Measurements from ENCODE around the gene EIF4B.
A peak's percentile ranks its signal among the peaks of the same experiment; 100 is the strongest.

Gene EIF4B

DNA sequence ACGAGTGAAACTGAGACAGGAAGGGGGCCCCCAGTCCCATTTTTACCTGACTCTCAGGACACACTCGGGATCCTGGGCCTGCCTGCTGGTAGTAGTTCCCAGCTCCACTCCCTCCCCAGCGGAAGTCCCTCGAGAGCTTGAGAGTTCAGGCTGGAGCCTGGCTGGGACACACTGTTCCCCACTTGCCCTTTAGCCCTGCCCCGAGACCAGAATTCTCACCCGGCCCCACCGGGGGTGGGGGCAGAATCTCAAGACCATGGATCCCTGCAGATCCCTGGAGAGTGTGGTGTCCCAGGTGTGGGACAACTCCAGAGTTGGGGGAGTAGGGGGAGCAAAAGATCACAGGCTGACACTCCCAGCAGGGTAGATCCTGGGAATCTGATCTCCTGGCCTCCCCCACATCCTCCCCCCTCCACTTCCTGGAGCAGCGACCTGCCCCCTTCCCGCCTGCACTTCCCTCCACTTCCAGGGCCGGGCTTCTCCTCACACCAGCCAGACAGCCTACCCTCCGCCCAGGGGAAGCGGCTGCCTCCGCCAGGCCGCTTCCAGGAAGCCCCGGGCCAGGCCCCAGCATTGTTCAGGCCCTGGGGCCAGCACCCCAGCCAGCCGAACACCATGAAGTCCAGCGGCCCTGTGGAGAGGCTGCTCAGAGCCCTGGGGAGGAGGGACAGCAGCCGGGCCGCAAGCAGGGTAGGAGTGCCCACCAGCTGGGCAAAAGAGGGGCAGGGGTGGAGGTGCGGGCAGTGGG is 43.5 kb downstream of the EIF4B start, which contains the start of gene TNS2:
TSS of gene TNS2 (plus strand) at position 495 of the 748 bp plus-strand sequence. CDS start at position 616, 121 bp downstream.
- H3K27ac ChIP-seq (ENCODE audit: poor library complexity, severe bottlenecking) = peak within 1 kb of the TSS; percentile 95
- H3K9me3 ChIP-seq (ENCODE audit: severe bottlenecking) = no peaks in the 10 kb centered on the region
- TF ChIP-seq, protein P1, sequence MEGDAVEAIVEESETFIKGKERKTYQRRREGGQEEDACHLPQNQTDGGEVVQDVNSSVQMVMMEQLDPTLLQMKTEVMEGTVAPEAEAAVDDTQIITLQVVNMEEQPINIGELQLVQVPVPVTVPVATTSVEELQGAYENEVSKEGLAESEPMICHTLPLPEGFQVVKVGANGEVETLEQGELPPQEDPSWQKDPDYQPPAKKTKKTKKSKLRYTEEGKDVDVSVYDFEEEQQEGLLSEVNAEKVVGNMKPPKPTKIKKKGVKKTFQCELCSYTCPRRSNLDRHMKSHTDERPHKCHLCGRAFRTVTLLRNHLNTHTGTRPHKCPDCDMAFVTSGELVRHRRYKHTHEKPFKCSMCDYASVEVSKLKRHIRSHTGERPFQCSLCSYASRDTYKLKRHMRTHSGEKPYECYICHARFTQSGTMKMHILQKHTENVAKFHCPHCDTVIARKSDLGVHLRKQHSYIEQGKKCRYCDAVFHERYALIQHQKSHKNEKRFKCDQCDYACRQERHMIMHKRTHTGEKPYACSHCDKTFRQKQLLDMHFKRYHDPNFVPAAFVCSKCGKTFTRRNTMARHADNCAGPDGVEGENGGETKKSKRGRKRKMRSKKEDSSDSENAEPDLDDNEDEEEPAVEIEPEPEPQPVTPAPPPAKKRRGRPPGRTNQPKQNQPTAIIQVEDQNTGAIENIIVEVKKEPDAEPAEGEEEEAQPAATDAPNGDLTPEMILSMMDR (IDR thresholded peaks at IDR 0.05; ENCODE audit: poor library complexity, severe bottlenecking) = no peak
- H3K4me1 ChIP-seq (ENCODE audit: insufficient read depth, poor library complexity, severe bottlenecking) = peaks cover 56% of the 10 kb centered on the region
- H3K36me3 ChIP-seq (ENCODE audit: low read depth) = peaks cover 10% of the 10 kb centered on the region
- no peaks in the 10 kb centered on the region for H3K27me3 ChIP-seq (ENCODE audit: insufficient read depth, poor library complexity, severe bottlenecking)
- ATAC-seq (ENCODE audit: low read depth) = peak; percentile 30
- H3K4me3 ChIP-seq (ENCODE audit: severe bottlenecking) = peak within 1 kb of the TSS; percentile 44
- peak; percentile 81 for DNase-seq (ENCODE audit: low spot score)

DNA sequence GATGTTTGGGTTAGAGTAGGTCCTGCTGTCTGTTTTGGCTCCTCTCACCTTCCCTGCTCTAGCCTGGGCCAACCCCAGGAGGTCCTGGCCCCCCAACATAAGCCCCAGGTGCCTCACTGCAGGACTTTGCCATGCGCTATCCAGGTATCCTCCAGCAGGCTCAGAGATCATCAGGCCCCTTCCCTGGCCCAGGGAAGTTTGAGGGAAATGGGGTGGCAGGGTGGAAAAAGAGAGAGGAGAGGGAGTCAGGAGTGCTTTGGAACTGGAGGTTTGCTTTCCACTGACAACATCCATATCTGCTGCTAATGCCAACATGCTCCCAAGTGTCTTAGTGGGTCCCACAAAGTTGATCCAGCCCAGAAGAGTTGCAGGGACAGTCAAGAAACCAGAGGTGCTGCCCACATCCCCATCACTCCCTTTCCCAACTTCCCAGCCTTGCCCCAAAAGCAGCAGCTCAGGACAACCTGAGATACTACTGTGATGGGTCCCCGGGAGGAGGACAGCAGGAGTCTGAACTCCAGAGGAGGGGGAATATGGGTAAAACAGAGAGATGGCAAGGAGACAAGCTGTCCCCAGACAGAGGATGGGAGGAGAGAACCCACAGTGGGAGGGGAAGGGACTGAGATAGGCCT is 44.3 kb downstream of the EIF4B start:
- H3K4me3 ChIP-seq (ENCODE audit: severe bottlenecking) = peak overlapping the region; percentile 44
- H3K36me3 ChIP-seq (ENCODE audit: low read depth) = peaks cover 17% of the 10 kb centered on the region
- H3K27me3 ChIP-seq (ENCODE audit: insufficient read depth, poor library complexity, severe bottlenecking) = no peaks in the 10 kb centered on the region
- peaks cover 57% of the 10 kb centered on the region for H3K4me1 ChIP-seq (ENCODE audit: insufficient read depth, poor library complexity, severe bottlenecking)
- no peak for ATAC-seq (ENCODE audit: low read depth)
- H3K27ac ChIP-seq (ENCODE audit: poor library complexity, severe bottlenecking) = peak overlapping the region; percentile 95
- TF ChIP-seq, protein P1 (IDR thresholded peaks at IDR 0.05; ENCODE audit: poor library complexity, severe bottlenecking) = no peak
- no peak for DNase-seq (ENCODE audit: low spot score)
- H3K9me3 ChIP-seq (ENCODE audit: severe bottlenecking) = no peaks in the 10 kb centered on the region

DNA sequence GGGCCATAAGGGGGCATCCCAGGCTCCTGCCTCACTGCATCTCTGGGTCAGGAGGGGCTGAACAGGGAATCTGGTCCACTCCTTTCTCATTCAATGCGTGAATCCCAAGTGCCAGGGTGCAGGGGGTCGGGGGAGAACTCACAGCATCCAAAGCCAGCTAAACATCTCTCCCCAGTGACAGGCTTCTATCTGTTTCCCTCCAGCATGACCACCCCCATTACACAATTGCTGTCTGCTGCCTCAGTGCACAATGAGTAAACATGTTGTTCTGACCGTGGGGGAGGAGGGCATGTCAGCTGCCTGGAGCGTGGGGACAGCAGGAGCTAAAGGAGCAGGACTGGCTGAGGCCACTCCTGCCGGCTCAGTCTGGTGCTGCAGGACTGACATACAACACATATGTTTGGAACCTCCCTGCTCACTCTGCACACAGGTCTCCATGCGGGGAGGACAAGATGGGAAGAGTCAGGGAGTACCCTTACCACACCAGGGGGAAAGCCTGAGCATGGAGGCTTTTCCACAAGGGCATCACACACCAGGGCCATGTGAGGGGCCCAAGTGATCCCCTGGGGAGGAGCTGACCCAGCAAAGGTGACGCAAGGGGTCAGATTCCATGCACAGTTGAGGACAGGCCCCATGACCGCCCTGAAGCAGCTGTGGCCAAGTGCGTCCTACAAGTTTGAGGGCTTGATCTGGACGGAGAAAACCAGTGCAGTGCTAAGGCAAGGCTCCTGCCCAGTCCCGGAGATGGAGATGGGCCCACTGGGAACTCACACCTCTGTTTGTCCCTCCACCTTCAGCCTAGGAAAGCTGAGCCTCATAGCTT is 45.0 kb downstream of the EIF4B start:
- no peaks in the 10 kb centered on the region for H3K27me3 ChIP-seq (ENCODE audit: insufficient read depth, poor library complexity, severe bottlenecking)
- H3K4me1 ChIP-seq (ENCODE audit: insufficient read depth, poor library complexity, severe bottlenecking) = peaks cover 50% of the 10 kb centered on the region
- DNase-seq (ENCODE audit: low spot score) (no peak), ATAC-seq (ENCODE audit: low read depth) (no peak)
- H3K36me3 ChIP-seq (ENCODE audit: low read depth) = peaks cover 20% of the 10 kb centered on the region
- no peak overlapping the region for H3K4me3 ChIP-seq (ENCODE audit: severe bottlenecking)
- peak overlapping the region; percentile 95 for H3K27ac ChIP-seq (ENCODE audit: poor library complexity, severe bottlenecking)
- no peaks in the 10 kb centered on the region for H3K9me3 ChIP-seq (ENCODE audit: severe bottlenecking)
- TF ChIP-seq, protein P1 (IDR thresholded peaks at IDR 0.05; ENCODE audit: poor library complexity, severe bottlenecking) = no peak

DNA sequence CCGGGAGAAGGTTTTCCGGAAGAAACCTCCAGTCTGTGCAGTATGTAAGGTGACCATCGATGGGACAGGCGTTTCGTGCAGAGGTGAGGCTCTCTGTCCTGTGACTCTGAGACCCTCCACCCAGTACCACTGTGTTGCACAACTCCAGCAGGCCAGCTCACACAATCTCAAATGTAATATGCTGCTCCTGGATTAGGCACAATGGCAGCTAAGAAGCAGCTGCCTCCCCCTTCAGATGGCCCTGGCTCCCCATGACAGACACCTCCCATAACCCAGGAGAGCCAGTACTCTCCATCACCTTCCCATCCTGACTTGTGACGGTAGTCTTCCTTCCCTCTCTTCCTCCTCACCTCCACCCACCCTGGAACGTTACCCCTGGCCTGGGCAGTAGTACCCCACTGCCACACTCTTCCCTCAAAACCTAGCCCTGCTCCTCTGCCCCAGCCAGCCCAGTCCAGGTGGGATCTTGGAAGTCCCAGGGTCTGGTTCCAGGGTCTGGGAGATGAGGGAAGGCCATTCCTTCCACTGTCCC is 45.7 kb downstream of the EIF4B start:
- DNase-seq (ENCODE audit: low spot score) (no peak), ATAC-seq (ENCODE audit: low read depth) (no peak)
- no peaks in the 10 kb centered on the region for H3K9me3 ChIP-seq (ENCODE audit: severe bottlenecking)
- peak overlapping the region; percentile 95 for H3K27ac ChIP-seq (ENCODE audit: poor library complexity, severe bottlenecking)
- H3K4me1 ChIP-seq (ENCODE audit: insufficient read depth, poor library complexity, severe bottlenecking) = peaks cover 49% of the 10 kb centered on the region
- H3K27me3 ChIP-seq (ENCODE audit: insufficient read depth, poor library complexity, severe bottlenecking) = no peaks in the 10 kb centered on the region
- no peak overlapping the region for H3K4me3 ChIP-seq (ENCODE audit: severe bottlenecking)
- peaks cover 20% of the 10 kb centered on the region for H3K36me3 ChIP-seq (ENCODE audit: low read depth)
- TF ChIP-seq, protein P1 (IDR thresholded peaks at IDR 0.05; ENCODE audit: poor library complexity, severe bottlenecking) = no peak

Measured in RWPE2 (cell line).